ENCODE results near the gene CCDC13.

Gene CCDC13

GRCh38 chr3:42804831-42805132 lies 31.7 kb upstream of the CCDC13 start:
- Histone ChIP-seq H3K9me3 (ENCODE audit: control extremely low read depth in 1 of 5, control insufficient read depth in 4 of 5, insufficient read depth in 2 of 5, low read depth in 1 of 5, low read length in 4 of 5) (no peaks in the 10 kb centered on the region), H3K27ac (ENCODE audit: insufficient read depth in 1 of 2, low read depth in 1 of 2, low read length in 2 of 2, poor library complexity in 1 of 2, severe bottlenecking in 2 of 2) (peak overlapping the region in 1 of 2 experiments; percentile 89), H3K4me1 (ENCODE audit: control extremely low read depth in 1 of 4, control insufficient read depth in 4 of 4, insufficient read depth in 4 of 4, low read length in 3 of 4) (peaks cover 6 to 32% (median 29%) of the 10 kb centered on the region in 4 experiments), H3K27me3 (replicated peaks in 2 of 5; ENCODE audit: control insufficient read depth in 4 of 5, insufficient read depth in 5 of 5, low read length in 4 of 5) (peaks cover 0 to 3% (median 0%) of the 10 kb centered on the region in 5 experiments), H3K4me3 (ENCODE audit: control insufficient read depth in 1 of 7, extremely low read depth in 1 of 7, insufficient read depth in 4 of 7, low read depth in 2 of 7, low read length in 6 of 7) (peak overlapping the region; percentile 79 to 95 (median 89)), H3K36me3 (ENCODE audit: control insufficient read depth in 4 of 4, insufficient read depth in 4 of 4, low read length in 3 of 4) (no peaks in the 10 kb centered on the region)
- ChIA-PET CTCF (interaction anchor here (1.1 to 2.5 kb wide), 2 partner anchors 9 to 25 kb away, joined by 4 to 7 read pairs; no protein-coding TSS in a partner anchor), POLR2A (no interaction called here)
- WGBS (ENCODE audit: insufficient coverage): 0% methylated on average over 3 of the region's 13 CpGs
- DNase-seq: peak in 1 of 3 donors; percentile 21

GRCh38 chr3:42804106-42804830 lies 31.2 kb upstream of the CCDC13 start, which contains the start of gene HIGD1A:
HIGD1A (minus strand) TSS chr3:42804490; CDS start chr3:42794253, 10,237 bp downstream.
- H3K27ac ChIP-seq (ENCODE audit: insufficient read depth in 1 of 2, low read depth in 1 of 2, low read length in 2 of 2, poor library complexity in 1 of 2, severe bottlenecking in 2 of 2): peak within 1 kb of the TSS; percentile 66 to 89
- H3K27me3 ChIP-seq (replicated peaks in 2 of 5; ENCODE audit: control insufficient read depth in 4 of 5, insufficient read depth in 5 of 5, low read length in 4 of 5): peaks cover 0 to 3% (median 0%) of the 10 kb centered on the region in 5 experiments
- ChIA-PET POLR2A (no interaction called here), CTCF (interaction anchor here (1.0 to 1.1 kb wide), 3 partner anchors 9 to 22 kb away, joined by 3 to 4 read pairs (median 3); no protein-coding TSS in a partner anchor)
- peak; percentile 93 to 95 (median 95) for DNase-seq
- WGBS (ENCODE audit: insufficient coverage): 0% methylated on average over 41 of the region's 63 CpGs
- H3K4me1 ChIP-seq (ENCODE audit: control extremely low read depth in 1 of 4, control insufficient read depth in 4 of 4, insufficient read depth in 4 of 4, low read length in 3 of 4): peaks cover 6 to 32% (median 29%) of the 10 kb centered on the region in 4 experiments
- H3K9me3 ChIP-seq (ENCODE audit: control extremely low read depth in 1 of 5, control insufficient read depth in 4 of 5, insufficient read depth in 2 of 5, low read depth in 1 of 5, low read length in 4 of 5): no peaks in the 10 kb centered on the region
- H3K4me3 ChIP-seq (ENCODE audit: control insufficient read depth in 1 of 7, extremely low read depth in 1 of 7, insufficient read depth in 4 of 7, low read depth in 2 of 7, low read length in 6 of 7): peak within 1 kb of the TSS; percentile 79 to 95 (median 89)
- no peaks in the 10 kb centered on the region for H3K36me3 ChIP-seq (ENCODE audit: control insufficient read depth in 4 of 4, insufficient read depth in 4 of 4, low read length in 3 of 4)

- WGBS (ENCODE audit: insufficient coverage): 3% methylated on average over 33 of the region's 33 CpGs
- Histone ChIP-seq H3K27me3 (replicated peaks in 2 of 5; ENCODE audit: control insufficient read depth in 4 of 5, insufficient read depth in 5 of 5, low read length in 4 of 5) (peaks cover 0 to 3% (median 0%) of the 10 kb centered on the region in 5 experiments), H3K9me3 (ENCODE audit: control extremely low read depth in 1 of 5, control insufficient read depth in 4 of 5, insufficient read depth in 2 of 5, low read depth in 1 of 5, low read length in 4 of 5) (no peaks in the 10 kb centered on the region), H3K4me1 (ENCODE audit: control extremely low read depth in 1 of 4, control insufficient read depth in 4 of 4, insufficient read depth in 4 of 4, low read length in 3 of 4) (peaks cover 6 to 32% (median 29%) of the 10 kb centered on the region in 4 experiments), H3K36me3 (ENCODE audit: control insufficient read depth in 4 of 4, insufficient read depth in 4 of 4, low read length in 3 of 4) (no peaks in the 10 kb centered on the region), H3K4me3 (ENCODE audit: control insufficient read depth in 1 of 7, extremely low read depth in 1 of 7, insufficient read depth in 4 of 7, low read depth in 2 of 7, low read length in 6 of 7) (peak overlapping the region; percentile 79 to 95 (median 89)), H3K27ac (ENCODE audit: insufficient read depth in 1 of 2, low read depth in 1 of 2, low read length in 2 of 2, poor library complexity in 1 of 2, severe bottlenecking in 2 of 2) (peak overlapping the region; percentile 66 to 89)
- CTCF ChIA-PET: interaction anchor here (0.7 to 1.2 kb wide), 4 partner anchors 13 to 24 kb away, joined by 3 to 5 read pairs (median 3); no protein-coding TSS in a partner anchor
- POLR2A ChIA-PET: interaction anchor here (1.2 kb wide), 1 partner anchor 11 kb away, joined by 3 read pairs; no protein-coding TSS in a partner anchor
- peak; percentile 32 to 78 (median 68) for DNase-seq
These were observed 30.5 kb upstream of the CCDC13 start for GRCh38 chr3:42803414-42804105.

- Histone ChIP-seq H3K27me3 (replicated peaks in 2 of 5; ENCODE audit: control insufficient read depth in 4 of 5, insufficient read depth in 5 of 5, low read length in 4 of 5) (peaks cover 0 to 3% (median 0%) of the 10 kb centered on the region in 5 experiments), H3K4me3 (ENCODE audit: control insufficient read depth in 1 of 7, extremely low read depth in 1 of 7, insufficient read depth in 4 of 7, low read depth in 2 of 7, low read length in 6 of 7) (peak overlapping the region in 6 of 7 experiments; percentile 79 to 95 (median 90)), H3K4me1 (ENCODE audit: control extremely low read depth in 1 of 4, control insufficient read depth in 4 of 4, insufficient read depth in 4 of 4, low read length in 3 of 4) (peaks cover 6 to 32% (median 29%) of the 10 kb centered on the region in 4 experiments), H3K36me3 (ENCODE audit: control insufficient read depth in 4 of 4, insufficient read depth in 4 of 4, low read length in 3 of 4) (no peaks in the 10 kb centered on the region), H3K27ac (ENCODE audit: insufficient read depth in 1 of 2, low read depth in 1 of 2, low read length in 2 of 2, poor library complexity in 1 of 2, severe bottlenecking in 2 of 2) (peak overlapping the region in 1 of 2 experiments; percentile 89), H3K9me3 (ENCODE audit: control extremely low read depth in 1 of 5, control insufficient read depth in 4 of 5, insufficient read depth in 2 of 5, low read depth in 1 of 5, low read length in 4 of 5) (no peaks in the 10 kb centered on the region)
- ChIA-PET POLR2A (interaction anchor here (1.2 kb wide), 1 partner anchor 12 kb away, joined by 3 read pairs; no protein-coding TSS in a partner anchor), CTCF (interaction anchor here (0.7 to 1.2 kb wide), 2 partner anchors 12 to 23 kb away, joined by 3 to 5 read pairs; no protein-coding TSS in a partner anchor)
- no peak for DNase-seq
- WGBS (ENCODE audit: insufficient coverage): 89% methylated on average over 9 of the region's 11 CpGs
These were observed 29.9 kb upstream of the CCDC13 start for GRCh38 chr3:42802876-42803413.

- Histone ChIP-seq H3K27ac (ENCODE audit: insufficient read depth in 1 of 2, low read depth in 1 of 2, low read length in 2 of 2, poor library complexity in 1 of 2, severe bottlenecking in 2 of 2) (no peak overlapping the region), H3K4me1 (ENCODE audit: control extremely low read depth in 1 of 4, control insufficient read depth in 4 of 4, insufficient read depth in 4 of 4, low read length in 3 of 4) (peaks cover 6 to 32% (median 29%) of the 10 kb centered on the region in 4 experiments), H3K36me3 (ENCODE audit: control insufficient read depth in 4 of 4, insufficient read depth in 4 of 4, low read length in 3 of 4) (no peaks in the 10 kb centered on the region), H3K27me3 (replicated peaks in 2 of 5; ENCODE audit: control insufficient read depth in 4 of 5, insufficient read depth in 5 of 5, low read length in 4 of 5) (peaks cover 0 to 3% (median 0%) of the 10 kb centered on the region in 5 experiments), H3K9me3 (ENCODE audit: control extremely low read depth in 1 of 5, control insufficient read depth in 4 of 5, insufficient read depth in 2 of 5, low read depth in 1 of 5, low read length in 4 of 5) (no peaks in the 10 kb centered on the region), H3K4me3 (ENCODE audit: control insufficient read depth in 1 of 7, extremely low read depth in 1 of 7, insufficient read depth in 4 of 7, low read depth in 2 of 7, low read length in 6 of 7) (no peak overlapping the region)
- ChIA-PET POLR2A (no interaction called here), CTCF (interaction anchor here (1.6 kb wide), 1 partner anchor 22 kb away, joined by 7 read pairs; no protein-coding TSS in a partner anchor)
- DNase-seq: no peak
- WGBS (ENCODE audit: insufficient coverage): 83% methylated on average over 1 of the region's 4 CpGs
These were observed 28.7 kb upstream of the CCDC13 start for GRCh38 chr3:42801784-42802183.

GRCh38 chr3:42801048-42801620 lies 28.1 kb upstream of the CCDC13 start:
- WGBS (ENCODE audit: insufficient coverage): 97% methylated on average over 3 of the region's 3 CpGs
- no peak overlapping the region for H3K4me3 ChIP-seq (ENCODE audit: control insufficient read depth in 1 of 7, extremely low read depth in 1 of 7, insufficient read depth in 4 of 7, low read depth in 2 of 7, low read length in 6 of 7)
- CTCF ChIA-PET: interaction anchor here (0.9 to 1.6 kb wide), 2 partner anchors 19 to 22 kb away, joined by 3 to 7 read pairs; no protein-coding TSS in a partner anchor
- no peak overlapping the region for H3K27ac ChIP-seq (ENCODE audit: insufficient read depth in 1 of 2, low read depth in 1 of 2, low read length in 2 of 2, poor library complexity in 1 of 2, severe bottlenecking in 2 of 2)
- peaks cover 0 to 3% (median 3%) of the 10 kb centered on the region in 5 experiments for H3K9me3 ChIP-seq (ENCODE audit: control extremely low read depth in 1 of 5, control insufficient read depth in 4 of 5, insufficient read depth in 2 of 5, low read depth in 1 of 5, low read length in 4 of 5)
- POLR2A ChIA-PET: no interaction called here
- H3K27me3 ChIP-seq (replicated peaks in 2 of 5; ENCODE audit: control insufficient read depth in 4 of 5, insufficient read depth in 5 of 5, low read length in 4 of 5): peaks cover 0 to 3% (median 0%) of the 10 kb centered on the region in 5 experiments
- DNase-seq: no peak
- H3K36me3 ChIP-seq (ENCODE audit: control insufficient read depth in 4 of 4, insufficient read depth in 4 of 4, low read length in 3 of 4): peaks cover 0 to 4% (median 0%) of the 10 kb centered on the region in 4 experiments
- H3K4me1 ChIP-seq (ENCODE audit: control extremely low read depth in 1 of 4, control insufficient read depth in 4 of 4, insufficient read depth in 4 of 4, low read length in 3 of 4): peaks cover 6 to 32% (median 29%) of the 10 kb centered on the region in 4 experiments
